Neural progenitor cell (in vitro differentiated cells): ENCODE data around the gene MROH2A.

Source experiments
- EZH2 ChIP-seq: fragments of 200-600 bp; sonication (generic); IDR thresholded peaks from 2 replicates; pipeline ENCODE4 v1.6.1; 2017; ENCODE audit warnings: antibody characterized with exemption, mild to moderate bottlenecking, moderate library complexity
- EZH2phosphoT487 ChIP-seq: fragments of 200-600 bp; sonication (generic); IDR thresholded peaks from 2 replicates; pipeline ENCODE4 v1.6.1; 2017; ENCODE audit warnings: antibody characterized with exemption
- TF ChIP-seq, protein P1 (sequence below): fragments of 200-600 bp; sonication (generic); IDR thresholded peaks from 2 replicates; pipeline ENCODE4 v1.5.1; 2017; ENCODE audit warnings: antibody characterized with exemption, mild to moderate bottlenecking

DNA sequence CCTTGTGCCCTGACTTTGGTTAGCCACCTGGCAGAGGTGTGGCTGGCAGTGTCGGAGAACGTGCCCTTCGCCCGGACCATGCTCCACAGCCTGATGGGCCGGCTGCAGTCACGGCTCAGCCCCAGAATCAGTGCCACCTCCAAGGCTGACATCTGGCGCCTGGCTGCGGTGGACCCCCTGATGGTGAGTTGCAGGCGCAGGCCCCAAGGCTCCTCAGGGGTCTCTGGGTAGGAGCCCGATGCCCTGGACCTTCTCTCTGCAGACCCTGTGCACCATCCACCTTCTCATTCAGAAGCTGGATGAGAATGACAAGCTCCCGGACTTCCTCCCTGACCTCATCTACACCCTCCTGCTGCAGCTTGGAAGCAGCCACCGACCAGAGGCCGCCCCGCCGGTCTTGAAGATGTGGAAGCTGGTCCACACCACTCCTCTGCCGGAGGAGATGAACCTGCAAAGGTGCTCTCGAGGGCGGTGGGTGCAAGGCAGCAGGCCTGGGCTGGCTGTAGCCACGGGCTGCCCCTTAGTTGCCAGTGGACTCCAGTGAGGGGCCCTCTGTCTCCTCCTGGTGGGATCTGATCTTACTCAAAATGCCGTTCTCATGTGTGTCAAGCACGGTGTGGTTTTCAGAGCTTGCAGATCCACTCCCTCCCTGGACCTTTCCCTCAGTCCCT is 44.1 kb downstream of the MROH2A start:
- TF ChIP-seq, protein P1, sequence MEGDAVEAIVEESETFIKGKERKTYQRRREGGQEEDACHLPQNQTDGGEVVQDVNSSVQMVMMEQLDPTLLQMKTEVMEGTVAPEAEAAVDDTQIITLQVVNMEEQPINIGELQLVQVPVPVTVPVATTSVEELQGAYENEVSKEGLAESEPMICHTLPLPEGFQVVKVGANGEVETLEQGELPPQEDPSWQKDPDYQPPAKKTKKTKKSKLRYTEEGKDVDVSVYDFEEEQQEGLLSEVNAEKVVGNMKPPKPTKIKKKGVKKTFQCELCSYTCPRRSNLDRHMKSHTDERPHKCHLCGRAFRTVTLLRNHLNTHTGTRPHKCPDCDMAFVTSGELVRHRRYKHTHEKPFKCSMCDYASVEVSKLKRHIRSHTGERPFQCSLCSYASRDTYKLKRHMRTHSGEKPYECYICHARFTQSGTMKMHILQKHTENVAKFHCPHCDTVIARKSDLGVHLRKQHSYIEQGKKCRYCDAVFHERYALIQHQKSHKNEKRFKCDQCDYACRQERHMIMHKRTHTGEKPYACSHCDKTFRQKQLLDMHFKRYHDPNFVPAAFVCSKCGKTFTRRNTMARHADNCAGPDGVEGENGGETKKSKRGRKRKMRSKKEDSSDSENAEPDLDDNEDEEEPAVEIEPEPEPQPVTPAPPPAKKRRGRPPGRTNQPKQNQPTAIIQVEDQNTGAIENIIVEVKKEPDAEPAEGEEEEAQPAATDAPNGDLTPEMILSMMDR: no peak
- no peak for TF ChIP-seq EZH2phosphoT487
- no peak for TF ChIP-seq EZH2
